Astrocyte of the spinal cord (primary cell): ENCODE data around the gene GLRA1.
"Not testable (repeated sequence)": the region's sequence is repeated elsewhere in the genome, so short reads cannot be mapped to it uniquely, and the experiment has no call there.

Source experiments
- DNase-seq: peaks from one replicate; pipeline ENCODE4 v3.0.0; 2011; ENCODE audit warnings: low read depth, low spot score
- H3K4me3 ChIP-seq: 2 replicates; pipeline ENCODE4 v1.5.1; 2011; ENCODE audit warnings: low read depth, mild to moderate bottlenecking, low read length, moderate library complexity
- in situ Hi-C: cut with HindIII; loops from 2 replicates; pipeline ENCODE4 v1.10.0; 2017; ENCODE audit warnings: low sequenced_read_pairs
- TF ChIP-seq, protein P1 (sequence below): IDR thresholded peaks from 2 replicates; pipeline ENCODE4 v1.5.1; 2012; ENCODE audit warnings: low read depth, mild to moderate bottlenecking, low read length, inconsistent platforms

GLRA1 gene

GRCh38 chr5:151895660-151896030 is 29.0 kb downstream of the GLRA1 start:
- no peak overlapping the region for H3K4me3 ChIP-seq
- in situ Hi-C loops: no loop called here
- no peak for DNase-seq
- TF ChIP-seq, protein P1, sequence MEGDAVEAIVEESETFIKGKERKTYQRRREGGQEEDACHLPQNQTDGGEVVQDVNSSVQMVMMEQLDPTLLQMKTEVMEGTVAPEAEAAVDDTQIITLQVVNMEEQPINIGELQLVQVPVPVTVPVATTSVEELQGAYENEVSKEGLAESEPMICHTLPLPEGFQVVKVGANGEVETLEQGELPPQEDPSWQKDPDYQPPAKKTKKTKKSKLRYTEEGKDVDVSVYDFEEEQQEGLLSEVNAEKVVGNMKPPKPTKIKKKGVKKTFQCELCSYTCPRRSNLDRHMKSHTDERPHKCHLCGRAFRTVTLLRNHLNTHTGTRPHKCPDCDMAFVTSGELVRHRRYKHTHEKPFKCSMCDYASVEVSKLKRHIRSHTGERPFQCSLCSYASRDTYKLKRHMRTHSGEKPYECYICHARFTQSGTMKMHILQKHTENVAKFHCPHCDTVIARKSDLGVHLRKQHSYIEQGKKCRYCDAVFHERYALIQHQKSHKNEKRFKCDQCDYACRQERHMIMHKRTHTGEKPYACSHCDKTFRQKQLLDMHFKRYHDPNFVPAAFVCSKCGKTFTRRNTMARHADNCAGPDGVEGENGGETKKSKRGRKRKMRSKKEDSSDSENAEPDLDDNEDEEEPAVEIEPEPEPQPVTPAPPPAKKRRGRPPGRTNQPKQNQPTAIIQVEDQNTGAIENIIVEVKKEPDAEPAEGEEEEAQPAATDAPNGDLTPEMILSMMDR: no peak

- in situ Hi-C loops, DNase-seq: not testable (repeated sequence)
Observed at GRCh38 chr5:151893485-151893884, 31.2 kb downstream of the GLRA1 start.

DNA sequence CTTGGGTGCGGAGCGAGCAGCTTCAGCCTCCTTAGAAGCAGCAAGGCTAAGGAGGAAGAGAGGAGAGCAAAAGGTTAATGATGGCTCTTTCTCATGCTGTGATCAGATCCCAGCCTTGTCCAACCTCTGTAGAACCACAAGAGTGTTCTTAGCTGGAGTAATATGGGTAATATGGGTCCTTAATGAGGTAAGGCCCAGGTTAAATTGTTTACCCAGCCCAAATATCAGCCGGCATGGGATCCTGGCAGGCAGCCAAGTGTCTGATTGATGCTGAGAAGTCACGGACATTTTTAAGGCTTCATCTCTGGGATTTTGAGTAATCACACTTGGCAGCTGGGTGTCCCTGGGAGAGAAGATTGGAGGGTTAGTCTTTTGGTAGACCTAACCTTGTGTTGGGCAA is 32.3 kb downstream of the GLRA1 start:
- in situ Hi-C loops: no loop called here
- H3K4me3 ChIP-seq: no peak overlapping the region
- no peak for DNase-seq
- TF ChIP-seq, protein P1: no peak

More at GRCh38 chr5:151893485-151893884, 31.2 kb downstream of the GLRA1 start:
- not testable (repeated sequence) for H3K4me3 ChIP-seq

DNA sequence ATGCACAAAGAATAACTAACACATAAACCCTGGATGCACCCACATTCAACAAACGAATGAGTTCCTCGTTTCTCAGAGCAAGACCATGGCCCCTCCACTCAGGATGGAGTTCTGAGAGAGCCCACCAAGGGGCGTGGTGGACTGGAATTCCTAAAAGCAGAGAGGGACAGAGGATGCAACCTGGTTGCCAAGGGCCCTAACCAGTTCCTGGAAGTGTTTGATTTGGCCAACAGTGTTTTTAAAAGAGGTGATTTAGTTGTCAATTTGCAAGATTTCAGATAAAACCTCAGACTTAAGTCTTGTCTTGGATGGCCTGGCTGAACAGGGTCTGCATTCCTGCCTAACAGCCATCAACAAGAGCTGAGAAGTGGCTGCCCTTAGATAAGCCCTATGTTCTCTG is 34.4 kb downstream of the GLRA1 start:
- in situ Hi-C loops: no loop called here
- TF ChIP-seq, protein P1: no peak
- no peak overlapping the region for H3K4me3 ChIP-seq
- no peak for DNase-seq

DNA sequence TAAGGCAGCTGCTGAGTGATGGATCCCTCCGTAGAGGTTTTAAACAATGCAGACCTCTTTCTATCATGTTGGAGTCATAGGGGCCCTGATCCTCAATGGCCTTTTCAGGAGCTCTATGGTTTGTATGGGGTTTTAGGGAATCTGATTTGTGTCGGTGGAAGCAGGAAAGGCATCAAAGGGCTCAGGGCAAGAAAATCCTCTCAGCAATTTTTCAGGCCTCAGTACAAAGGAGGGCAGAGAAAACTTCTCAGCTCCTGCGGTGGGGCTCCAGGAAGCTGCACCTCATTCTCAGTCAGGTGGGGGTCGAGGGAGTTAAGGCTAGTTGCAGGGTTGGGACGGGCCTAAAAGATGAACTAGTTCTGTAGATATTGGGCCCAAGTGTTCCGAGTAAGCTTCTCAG is 35.0 kb downstream of the GLRA1 start:
- TF ChIP-seq, protein P1: no peak
- no peak for DNase-seq
- no peak overlapping the region for H3K4me3 ChIP-seq
- in situ Hi-C loops: no loop called here

DNA sequence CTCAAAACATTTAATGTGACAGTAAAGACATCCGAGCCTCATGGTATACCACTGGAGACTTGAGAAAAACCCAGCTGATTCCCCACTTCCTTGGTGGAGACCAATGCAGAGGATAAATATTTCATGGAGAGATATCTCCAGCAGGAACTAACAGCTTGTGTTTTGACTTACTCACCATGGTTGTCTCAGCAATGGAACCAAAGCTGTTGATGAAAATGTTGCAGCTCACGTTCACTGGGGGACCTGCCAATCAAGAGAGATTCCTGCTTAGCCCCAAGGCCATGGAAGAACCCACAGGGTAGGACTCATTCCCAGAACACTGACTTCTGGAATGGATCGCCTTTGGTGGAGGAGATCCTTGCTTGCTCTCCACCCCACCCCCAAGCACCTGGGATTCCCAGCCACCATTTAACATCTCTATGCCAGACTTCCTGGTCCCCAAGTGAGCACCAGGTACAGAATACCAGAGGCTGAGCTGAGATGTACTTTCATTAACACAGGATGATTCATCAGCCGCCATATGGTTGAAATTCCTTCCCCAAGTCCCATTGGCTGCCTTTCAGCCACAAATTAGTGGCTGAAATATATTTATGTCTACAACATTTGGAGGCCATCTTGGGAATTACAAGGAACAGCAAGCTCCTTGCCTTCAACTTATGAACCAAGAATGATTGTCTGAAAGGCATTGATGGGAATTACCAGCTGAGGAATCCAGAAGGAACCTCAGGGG is 37.9 kb downstream of the GLRA1 start:
- TF ChIP-seq, protein P1: no peak
- no peak for DNase-seq
- no peak overlapping the region for H3K4me3 ChIP-seq
- in situ Hi-C loops: no loop called here

GRCh38 chr5:151885138-151885908 is 39.3 kb downstream of the GLRA1 start:
- in situ Hi-C loops: no loop called here
- TF ChIP-seq, protein P1: no peak

More at GRCh38 chr5:151885138-151885908, 39.3 kb downstream of the GLRA1 start:
- no peak overlapping the region for H3K4me3 ChIP-seq
- no peak for DNase-seq
